ENCODE results near the gene PTPN4.

GRCh38 chr2:119859528-119859927 is 99.8 kb downstream of the PTPN4 start:
- no peak for TF ChIP-seq CTCF (IDR thresholded peaks at IDR 0.05)
- no peak for TF ChIP-seq POLR2A (IDR thresholded peaks at IDR 0.05)

All from testis (tissue), 2 donors.